ENCODE measurements around the gene GAN.

GAN gene, protein sequence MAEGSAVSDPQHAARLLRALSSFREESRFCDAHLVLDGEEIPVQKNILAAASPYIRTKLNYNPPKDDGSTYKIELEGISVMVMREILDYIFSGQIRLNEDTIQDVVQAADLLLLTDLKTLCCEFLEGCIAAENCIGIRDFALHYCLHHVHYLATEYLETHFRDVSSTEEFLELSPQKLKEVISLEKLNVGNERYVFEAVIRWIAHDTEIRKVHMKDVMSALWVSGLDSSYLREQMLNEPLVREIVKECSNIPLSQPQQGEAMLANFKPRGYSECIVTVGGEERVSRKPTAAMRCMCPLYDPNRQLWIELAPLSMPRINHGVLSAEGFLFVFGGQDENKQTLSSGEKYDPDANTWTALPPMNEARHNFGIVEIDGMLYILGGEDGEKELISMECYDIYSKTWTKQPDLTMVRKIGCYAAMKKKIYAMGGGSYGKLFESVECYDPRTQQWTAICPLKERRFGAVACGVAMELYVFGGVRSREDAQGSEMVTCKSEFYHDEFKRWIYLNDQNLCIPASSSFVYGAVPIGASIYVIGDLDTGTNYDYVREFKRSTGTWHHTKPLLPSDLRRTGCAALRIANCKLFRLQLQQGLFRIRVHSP

DNA sequence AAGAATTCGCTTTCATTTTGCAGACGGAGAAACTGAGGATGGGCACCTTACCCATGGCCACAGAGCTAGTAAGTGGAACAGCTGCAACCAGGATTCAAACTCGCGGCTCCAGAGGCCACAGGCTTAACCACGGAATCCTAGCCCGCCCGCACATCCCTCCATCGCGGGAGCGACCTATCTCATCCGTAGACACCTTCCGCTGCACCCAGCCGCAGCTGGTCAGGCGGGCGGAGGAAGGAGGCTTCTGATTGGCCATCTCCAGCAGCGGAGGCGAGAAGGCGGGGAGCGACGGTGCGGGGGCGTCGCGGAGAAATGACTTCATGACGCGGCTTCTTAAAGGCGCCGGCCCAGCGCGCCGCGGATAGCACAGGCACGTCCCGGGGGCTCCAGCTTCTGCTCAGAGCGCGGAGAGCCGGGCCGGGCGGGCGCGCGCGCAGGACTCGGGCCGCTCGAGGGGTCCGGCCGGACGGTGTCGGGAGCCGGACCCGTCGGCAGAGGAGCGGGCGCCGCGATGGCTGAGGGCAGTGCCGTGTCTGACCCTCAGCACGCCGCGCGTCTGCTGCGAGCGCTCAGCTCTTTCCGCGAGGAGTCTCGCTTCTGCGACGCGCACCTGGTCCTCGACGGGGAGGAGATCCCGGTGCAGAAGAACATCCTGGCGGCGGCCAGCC, at the start of gene GAN:
Gene GAN (plus strand): TSS at position 360 of the 668 bp plus-strand sequence. CDS start 152 bp downstream, at position 512.
- DNase-seq, result peak; percentile 94

- DNase-seq, result no peak
Measured at GRCh38 chr16:81265052-81265451, 49.7 kb upstream of the GAN start.

DNA sequence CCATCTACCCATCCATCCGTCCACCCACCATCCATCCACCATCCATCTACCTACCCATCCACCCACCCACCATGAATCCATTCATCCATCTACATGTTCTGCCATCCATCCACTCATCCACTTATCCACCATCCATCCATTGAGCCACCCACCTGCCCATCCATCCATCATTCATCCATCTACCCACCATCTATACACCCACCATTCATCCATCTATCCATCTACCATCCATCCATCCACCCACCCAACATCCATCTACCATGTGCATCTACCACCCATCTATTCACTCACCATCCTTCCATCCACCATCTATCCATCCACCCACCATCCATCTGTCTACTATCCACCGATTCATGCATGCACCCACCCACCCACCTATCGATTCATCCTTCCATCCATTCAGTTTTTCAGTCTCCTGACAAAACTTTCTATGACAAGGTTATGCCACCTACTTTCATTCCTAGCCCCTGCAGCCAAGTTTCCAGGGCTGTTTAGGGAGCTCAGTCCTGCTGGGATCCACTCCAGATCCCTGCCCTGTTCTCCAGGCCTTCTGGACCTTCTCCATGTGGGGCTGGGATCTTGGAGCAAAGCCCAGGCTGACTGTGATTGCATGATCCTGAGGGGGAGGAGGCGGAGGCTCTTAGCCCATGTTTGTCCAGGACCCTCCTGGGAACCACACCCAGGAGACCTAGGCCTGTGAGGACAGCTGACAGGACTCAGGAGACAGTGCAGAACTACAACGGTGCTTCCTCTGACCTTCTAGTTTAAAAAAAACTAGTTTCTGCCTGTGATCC, 48.9 kb upstream of the GAN start:
- no peak for DNase-seq

- DNase-seq, result no peak
Measured at GRCh38 chr16:81266680-81267095, 48.1 kb upstream of the GAN start.

- no peak for DNase-seq
Measured at GRCh38 chr16:81268509-81268908, 46.3 kb upstream of the GAN start.

DNA sequence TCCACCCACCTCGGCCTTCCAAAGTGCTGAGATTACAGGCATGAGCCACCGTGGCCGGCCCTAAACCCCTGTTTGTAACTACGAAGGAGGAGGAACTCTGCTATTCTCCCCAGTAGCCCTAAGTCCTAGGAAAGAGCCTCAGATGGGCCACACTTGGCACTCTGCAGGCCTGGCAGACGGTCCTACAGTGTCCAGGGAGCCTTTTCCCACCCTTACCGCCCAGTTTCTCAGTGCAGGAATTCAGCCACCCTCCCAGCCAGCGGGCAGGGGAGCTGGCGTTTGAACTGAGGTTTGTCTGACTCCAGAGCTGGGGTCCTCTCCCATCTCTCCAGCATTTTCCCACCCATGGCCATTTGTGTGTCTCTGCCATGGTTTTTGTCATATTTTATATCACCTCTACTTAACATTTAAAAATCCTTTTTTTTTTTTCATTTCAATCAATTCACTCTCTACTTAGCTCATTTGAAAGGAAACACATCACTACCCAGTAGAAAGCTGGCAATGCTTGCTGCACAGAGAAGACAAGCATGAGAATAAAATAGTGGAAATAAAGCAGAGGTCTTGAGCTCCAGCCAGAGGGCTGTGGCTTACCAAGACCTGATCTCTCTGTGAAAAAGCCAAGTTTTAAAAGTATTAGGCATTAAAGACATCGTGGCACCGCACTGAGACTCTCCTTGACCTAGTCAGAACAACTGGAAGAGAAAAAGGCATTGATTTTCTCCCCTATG, 41.4 kb upstream of the GAN start:
- DNase-seq, result no peak

- no peak for DNase-seq
Measured at GRCh38 chr16:81275064-81275532, 39.7 kb upstream of the GAN start.

GRCh38 chr16:81275795-81276194, 39.0 kb upstream of the GAN start:
- DNase-seq, result no peak

GRCh38 chr16:81276323-81276722, 38.4 kb upstream of the GAN start:
- no peak for DNase-seq

GRCh38 chr16:81277541-81278080, 37.2 kb upstream of the GAN start:
- no peak for DNase-seq

DNA sequence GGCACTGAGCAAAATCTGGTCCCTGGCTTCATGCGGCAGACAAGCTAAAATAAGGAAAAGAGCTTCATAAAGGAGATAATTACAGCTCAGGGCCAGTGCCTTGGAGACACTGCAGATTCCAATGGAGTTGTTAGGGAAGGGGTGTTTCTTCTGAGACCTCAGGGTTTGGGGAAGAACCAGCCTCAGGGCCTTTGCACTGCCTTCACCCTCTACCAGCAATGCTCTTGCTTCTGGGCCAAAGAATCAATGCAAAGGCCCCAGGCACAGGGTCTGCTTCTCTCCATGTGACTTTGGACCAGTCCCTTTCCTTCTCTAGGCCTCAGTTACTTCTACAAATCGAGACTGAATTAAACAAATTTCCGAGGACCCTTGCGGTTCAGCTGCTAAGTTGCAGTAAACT, 36.2 kb upstream of the GAN start:
- DNase-seq, result no peak

GRCh38 chr16:81279392-81279791, 35.4 kb upstream of the GAN start:
- no peak for DNase-seq

DNA sequence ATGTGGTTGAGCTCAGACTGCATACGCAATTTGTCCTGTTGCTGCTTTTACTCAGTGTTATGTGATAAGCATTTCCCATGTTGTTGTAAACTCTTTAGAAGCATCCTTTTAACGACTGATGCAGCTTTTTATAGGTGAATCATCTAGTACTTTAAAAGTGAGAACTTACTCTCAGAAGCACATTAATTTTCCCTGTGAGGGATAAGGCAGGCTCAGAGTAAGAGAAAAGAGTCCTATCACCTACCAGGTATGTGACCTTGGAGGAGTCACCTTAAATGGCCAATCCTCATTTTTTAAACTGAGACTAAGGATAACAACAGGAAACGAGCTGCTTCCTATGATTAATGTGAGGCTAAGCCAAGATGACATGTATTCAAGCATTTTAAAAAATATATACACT, 34.4 kb upstream of the GAN start:
- DNase-seq, result no peak

DNA sequence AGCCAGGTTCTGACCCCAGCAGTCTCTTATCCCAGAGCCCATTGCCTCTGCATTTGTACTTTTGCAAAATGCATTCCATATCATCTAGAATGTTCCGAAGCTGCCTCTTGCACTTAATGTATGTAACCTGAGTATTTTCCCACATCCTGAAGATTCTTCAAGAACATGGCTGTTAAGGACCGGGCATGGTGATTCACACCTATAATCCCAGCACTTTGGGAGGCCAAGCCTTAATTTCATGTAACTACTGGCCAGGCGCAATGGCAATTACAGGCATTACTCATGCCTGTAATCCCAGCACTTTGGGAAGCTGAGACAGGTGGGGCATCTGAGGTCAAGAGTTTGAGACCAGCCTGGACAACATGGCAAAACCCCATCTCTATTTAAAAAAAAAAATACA, 31.7 kb upstream of the GAN start:
- DNase-seq, result no peak

GRCh38 chr16:81284995-81285600, 29.7 kb upstream of the GAN start:
- DNase-seq, result no peak

DNA sequence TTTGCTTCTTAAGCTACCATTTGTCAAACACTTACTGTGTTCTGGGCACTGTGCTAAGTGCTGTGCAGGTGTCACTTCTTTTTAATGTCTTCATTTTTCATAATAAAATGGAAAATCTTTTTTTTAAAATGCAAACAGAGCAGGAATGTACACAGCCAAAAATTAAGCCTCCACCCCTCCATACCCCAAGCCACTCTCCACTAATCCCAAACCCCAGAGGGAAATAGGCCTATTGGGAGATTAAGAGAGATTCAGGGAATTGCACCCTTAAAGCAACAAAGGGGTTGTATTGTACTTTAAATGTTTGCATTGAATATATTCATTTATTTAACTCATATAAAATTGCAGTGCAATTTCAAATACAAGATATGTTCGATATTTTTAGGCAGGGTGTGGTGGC, 28.6 kb upstream of the GAN start:
- no peak for DNase-seq

DNA sequence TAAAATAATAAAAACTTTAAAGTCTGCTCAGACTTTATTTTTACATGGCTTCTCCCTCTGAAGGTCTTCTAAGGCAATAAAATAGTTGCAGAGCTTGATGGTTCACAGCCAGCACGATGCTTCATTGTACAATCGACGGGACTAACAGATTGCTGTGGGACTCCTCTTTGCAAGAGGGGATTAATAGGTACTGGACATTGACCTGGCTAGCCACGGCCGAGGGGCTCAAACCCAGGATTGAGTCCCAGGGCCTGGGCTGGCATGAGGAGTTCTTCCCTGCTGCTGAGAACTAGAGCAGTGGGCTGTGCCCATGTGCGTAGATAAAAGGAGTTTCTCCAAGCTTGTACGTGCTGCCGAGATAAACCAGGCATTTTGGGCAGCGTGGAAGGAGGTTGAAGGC, 23.6 kb upstream of the GAN start:
- DNase-seq, result no peak

DNA sequence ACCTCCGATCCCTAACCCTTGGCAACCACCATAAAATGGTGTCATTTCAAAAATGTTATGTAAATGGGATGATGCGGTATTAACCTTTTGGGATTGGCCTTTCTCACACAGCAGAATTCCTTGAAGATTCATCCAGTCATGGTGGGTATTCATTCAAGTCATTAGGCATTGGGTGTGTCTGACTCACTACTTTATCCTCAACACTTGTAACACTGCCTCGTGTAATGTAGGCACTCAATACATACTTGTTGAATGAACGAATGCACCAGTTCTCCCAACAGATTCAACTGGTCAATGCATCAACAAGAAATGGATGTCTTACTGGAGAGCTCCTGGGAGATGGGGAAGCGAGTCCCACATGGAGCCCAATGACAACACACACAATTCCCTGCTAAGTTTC, 21.8 kb upstream of the GAN start:
- DNase-seq, result no peak

DNA sequence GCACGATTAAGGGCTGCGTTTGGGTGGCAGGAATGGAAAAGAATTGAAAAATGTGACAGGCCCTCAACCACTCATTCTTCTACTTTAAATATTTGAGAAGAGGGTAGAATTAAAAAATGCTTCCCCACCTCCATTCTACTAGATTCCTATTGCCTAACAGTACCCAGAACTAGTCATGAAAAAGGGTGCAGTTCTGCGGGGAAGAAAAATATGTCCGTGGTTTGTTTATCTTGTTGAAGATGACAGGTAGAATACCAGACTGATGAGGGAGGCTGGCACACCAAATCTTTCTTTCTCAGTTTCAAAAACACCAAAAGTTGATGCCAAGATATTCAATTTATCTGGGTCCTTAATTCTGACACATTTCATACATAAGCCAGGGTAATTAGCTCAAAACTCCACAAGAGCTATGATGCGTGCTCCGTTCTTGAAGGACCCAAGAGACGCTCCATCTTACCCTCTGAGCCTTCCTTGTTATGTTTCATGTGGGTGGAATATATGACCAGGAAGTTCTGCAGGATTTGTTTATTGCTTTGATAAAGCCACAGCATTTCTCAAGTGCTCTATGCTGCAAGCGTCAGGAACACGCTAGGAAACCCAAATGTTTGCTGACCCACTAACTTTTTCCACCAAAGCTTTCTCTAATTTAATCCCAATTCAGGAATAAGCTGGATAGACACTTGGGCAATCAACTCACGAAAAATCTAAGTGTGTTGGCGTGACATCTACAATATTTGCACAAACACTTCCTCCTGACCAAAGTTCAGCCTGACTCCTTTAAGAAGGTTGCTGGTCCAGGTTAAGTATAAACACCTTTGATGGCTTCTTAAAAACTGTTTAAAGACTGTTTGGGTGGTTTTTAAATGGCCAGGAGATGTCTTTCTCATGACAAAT, 20.6 kb upstream of the GAN start:
- no peak for DNase-seq

- no peak for DNase-seq
Measured at GRCh38 chr16:81296631-81297030, 18.1 kb upstream of the GAN start.

- no peak for DNase-seq
Measured at GRCh38 chr16:81307770-81308169, 7.0 kb upstream of the GAN start.

Data from CD4-positive, alpha-beta T cell treated with Interleukin-1 beta for 1 hour (primary cell).